GM12891 (cell line): Measurements from ENCODE around the gene WHRN.

ENCODE experiments used
- DNase-seq: peaks from one replicate; pipeline ENCODE4 v3.0.0; 2011; ENCODE audit warnings: low spot score; ENCODE audit not compliant: insufficient read length
- FAIRE-seq: peaks from 2 replicates; lab custom pipeline; 2011; peaks lifted over from hg19 to GRCh38; lab: Jason Lieb, UNC
- PAX5 ChIP-seq: IDR thresholded peaks from 2 replicates; pipeline ENCODE4 v1.6.1; 2011; ENCODE audit warnings: low read length, moderate library complexity, mild to moderate bottlenecking; ENCODE audit not compliant: insufficient read depth, severe bottlenecking
- POLR2A ChIP-seq: IDR thresholded peaks from 2 replicates; pipeline ENCODE4 v1.6.1; 2011; ENCODE audit warnings: low read depth, low read length, control low read depth
- POLR2AphosphoS5 ChIP-seq: IDR thresholded peaks from 2 replicates; pipeline ENCODE4 v1.6.1; 2011; ENCODE audit warnings: low read depth, low read length, control low read depth
- POU2F2 ChIP-seq: IDR thresholded peaks from 2 replicates; pipeline ENCODE4 v1.6.1; 2011; ENCODE audit warnings: low read depth, mild to moderate bottlenecking, control low read depth, low read length, moderate library complexity
- SPI1 ChIP-seq: IDR thresholded peaks from 2 replicates; pipeline ENCODE4 v1.6.1; 2011; ENCODE audit warnings: low read depth, low read length, control low read depth
- TAF1 ChIP-seq: IDR thresholded peaks from 2 replicates; pipeline ENCODE4 v1.6.1; 2011; ENCODE audit warnings: low read depth, low read length, control low read depth

Gene WHRN

GRCh38 chr9:114475412-114476135, 29.7 kb downstream of the WHRN start:
- no peak for TF ChIP-seq POU2F2
- no peak for TF ChIP-seq POLR2AphosphoS5
- TF ChIP-seq TAF1, result no peak
- TF ChIP-seq PAX5, result no peak
- TF ChIP-seq SPI1, result no peak
- TF ChIP-seq POLR2A, result no peak
- DNase-seq (no peak), FAIRE-seq (no peak)

GRCh38 chr9:114474425-114474824, 30.8 kb downstream of the WHRN start:
- TF ChIP-seq POU2F2 (no peak), SPI1 (no peak), TAF1 (no peak), PAX5 (no peak), POLR2AphosphoS5 (no peak), POLR2A (no peak)
- DNase-seq (no peak), FAIRE-seq (no peak)

- no peak for DNase-seq
- FAIRE-seq, result no peak
- TF ChIP-seq TAF1 (no peak), SPI1 (no peak), POLR2AphosphoS5 (no peak), POU2F2 (no peak), POLR2A (no peak), PAX5 (no peak)
Observed at GRCh38 chr9:114473447-114473801, 31.8 kb downstream of the WHRN start.

- DNase-seq, result no peak
Observed at GRCh38 chr9:114472765-114473446, 32.4 kb downstream of the WHRN start.

GRCh38 chr9:114471157-114471556, 34.1 kb downstream of the WHRN start:
- FAIRE-seq (no peak), DNase-seq (no peak)
- TF ChIP-seq POU2F2 (no peak), TAF1 (no peak), POLR2AphosphoS5 (no peak), SPI1 (no peak), PAX5 (no peak)

More at GRCh38 chr9:114472765-114473446, 32.4 kb downstream of the WHRN start:
- TF ChIP-seq POLR2A (no peak), SPI1 (no peak), PAX5 (no peak), POLR2AphosphoS5 (no peak), TAF1 (no peak), POU2F2 (no peak)
- FAIRE-seq, result no peak

GRCh38 chr9:114470581-114470980, 34.7 kb downstream of the WHRN start:
- TF ChIP-seq POLR2AphosphoS5, result no peak
- no peak for TF ChIP-seq POU2F2
- no peak for TF ChIP-seq SPI1
- no peak for TF ChIP-seq TAF1
- TF ChIP-seq POLR2A, result no peak
- TF ChIP-seq PAX5, result no peak
- DNase-seq, result no peak
- no peak for FAIRE-seq

- no peak for DNase-seq
- FAIRE-seq, result no peak
- TF ChIP-seq SPI1, result no peak
- no peak for TF ChIP-seq PAX5
- no peak for TF ChIP-seq POLR2AphosphoS5
- no peak for TF ChIP-seq POLR2A
- no peak for TF ChIP-seq TAF1
- TF ChIP-seq POU2F2, result no peak
Observed at GRCh38 chr9:114470121-114470520, 35.2 kb downstream of the WHRN start.

GRCh38 chr9:114469091-114469853, 36.0 kb downstream of the WHRN start:
- no peak for TF ChIP-seq PAX5
- no peak for TF ChIP-seq POLR2AphosphoS5
- TF ChIP-seq TAF1, result no peak
- TF ChIP-seq POU2F2, result no peak
- no peak for TF ChIP-seq POLR2A
- no peak for TF ChIP-seq SPI1
- FAIRE-seq (no peak), DNase-seq (no peak)

GRCh38 chr9:114467910-114468309, 37.4 kb downstream of the WHRN start:
- FAIRE-seq (no peak), DNase-seq (no peak)
- TF ChIP-seq POU2F2 (no peak), SPI1 (no peak), POLR2AphosphoS5 (no peak), POLR2A (no peak), PAX5 (no peak), TAF1 (no peak)
